Measurements from ENCODE around the gene BCL11A. TPM values are rescaled to one million over a fixed set of nuclear protein-coding genes. Genes with fewer than 3 reads are reported as not detected.

BCL11A gene
- total RNA-seq, 4 donors from 2014 or later: 0.22 TPM; not detected in 3

GRCh38 chr2:60485550-60485949 is 67.9 kb downstream of the BCL11A start:
- 77% methylated on average over 5 of the region's 5 CpGs for WGBS, 2 donors
- TF ChIP-seq EP300 (IDR thresholded peaks at IDR 0.05) (no peak), POLR2A (IDR thresholded peaks at IDR 0.05) (no peak), CTCF (IDR thresholded peaks at IDR 0.05) (no peak)

GRCh38 chr2:60485055-60485454 is 68.4 kb downstream of the BCL11A start:
- no peak for DNase-seq (ENCODE audit: low spot score in 2 of 2)
- no peaks in the 10 kb centered on the region for H3K36me3 ChIP-seq
- no peaks in the 10 kb centered on the region for H3K27me3 ChIP-seq
- no peaks in the 10 kb centered on the region for H3K9me3 ChIP-seq
- no peak overlapping the region for H3K27ac ChIP-seq
- no peaks in the 10 kb centered on the region for H3K4me1 ChIP-seq
- 83 to 88% methylated on average over 4 of the region's 4 CpGs for WGBS, 2 donors
- H3K4me3 ChIP-seq: no peak overlapping the region
- TF ChIP-seq CTCF (IDR thresholded peaks at IDR 0.05): no peak
- no peak for TF ChIP-seq EP300 (IDR thresholded peaks at IDR 0.05)
- TF ChIP-seq POLR2A (IDR thresholded peaks at IDR 0.05): no peak

More at GRCh38 chr2:60485550-60485949, 67.9 kb downstream of the BCL11A start:
- Histone ChIP-seq H3K9me3 (no peaks in the 10 kb centered on the region), H3K4me1 (no peaks in the 10 kb centered on the region), H3K4me3 (no peak overlapping the region), H3K27me3 (no peaks in the 10 kb centered on the region), H3K27ac (no peak overlapping the region), H3K36me3 (no peaks in the 10 kb centered on the region)
- no peak for DNase-seq (ENCODE audit: low spot score in 2 of 2)

DNA sequence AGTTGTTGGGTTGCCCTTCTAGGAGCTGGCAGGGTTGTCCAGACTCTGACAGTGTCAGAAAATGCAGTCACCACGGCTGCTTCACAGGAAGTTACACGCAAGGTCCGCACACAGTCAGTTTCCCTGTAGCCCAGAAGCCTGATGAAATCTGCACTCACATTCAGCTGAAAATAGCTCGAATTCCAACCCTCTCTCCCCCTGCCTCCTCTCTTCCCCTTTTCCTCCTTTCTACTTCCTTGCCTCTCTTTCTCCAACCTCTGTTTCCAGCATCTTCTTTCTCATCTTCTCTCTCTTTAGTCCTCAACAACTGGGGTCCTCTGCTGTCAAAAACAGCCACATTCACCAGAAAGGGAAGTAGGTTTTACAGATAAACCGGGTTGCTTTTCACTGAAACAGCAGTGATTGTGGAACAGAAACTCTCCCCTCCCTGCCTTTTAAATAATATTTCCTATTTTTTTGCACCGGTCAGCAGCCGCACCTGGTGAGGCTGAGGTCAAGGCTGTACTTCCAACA is 69.3 kb downstream of the BCL11A start:
- H3K27me3 ChIP-seq: no peaks in the 10 kb centered on the region
- no peak for TF ChIP-seq POLR2A (IDR thresholded peaks at IDR 0.05)
- TF ChIP-seq EP300 (IDR thresholded peaks at IDR 0.05): no peak
- no peak for TF ChIP-seq CTCF (IDR thresholded peaks at IDR 0.05)
- 36% methylated on average over 7 of the region's 7 CpGs for WGBS, 2 donors
- no peak for DNase-seq (ENCODE audit: low spot score in 2 of 2)
- H3K36me3 ChIP-seq: no peaks in the 10 kb centered on the region
- no peak overlapping the region for H3K27ac ChIP-seq
- H3K4me3 ChIP-seq: no peak overlapping the region
- no peaks in the 10 kb centered on the region for H3K4me1 ChIP-seq
- no peaks in the 10 kb centered on the region for H3K9me3 ChIP-seq

DNA sequence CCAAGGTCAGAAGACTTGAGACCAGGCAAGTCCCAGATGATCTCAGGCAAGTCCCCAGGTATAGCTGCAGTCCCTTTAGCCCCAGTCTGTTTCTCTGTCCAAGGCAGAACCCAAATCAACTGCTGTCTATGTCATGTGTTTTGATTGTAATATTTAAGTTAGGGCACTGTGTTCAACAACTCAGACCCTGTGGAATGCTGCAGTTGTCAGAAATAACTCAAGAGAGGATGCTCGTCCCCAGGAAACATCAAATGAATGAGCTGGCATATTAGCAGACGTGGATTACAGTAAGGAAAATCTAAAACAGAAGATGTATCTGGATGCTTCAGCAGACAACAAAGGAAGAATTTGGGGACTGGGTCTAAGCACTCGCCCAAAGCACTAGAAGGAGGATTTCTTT is 70.1 kb downstream of the BCL11A start:
- Histone ChIP-seq H3K4me1 (no peaks in the 10 kb centered on the region), H3K27ac (no peak overlapping the region), H3K4me3 (no peak overlapping the region), H3K36me3 (no peaks in the 10 kb centered on the region), H3K27me3 (no peaks in the 10 kb centered on the region), H3K9me3 (no peaks in the 10 kb centered on the region)
- DNase-seq (ENCODE audit: low spot score in 2 of 2): no peak
- TF ChIP-seq POLR2A (IDR thresholded peaks at IDR 0.05) (no peak), CTCF (IDR thresholded peaks at IDR 0.05) (no peak), EP300 (IDR thresholded peaks at IDR 0.05) (no peak)
- 60 to 63% methylated on average over 3 of the region's 3 CpGs for WGBS, 2 donors

- 56 to 75% methylated on average over 6 of the region's 6 CpGs for WGBS, 2 donors
- H3K9me3 ChIP-seq: no peaks in the 10 kb centered on the region
Observed at GRCh38 chr2:60482222-60482621, 71.2 kb downstream of the BCL11A start.

More at GRCh38 chr2:60482222-60482621, 71.2 kb downstream of the BCL11A start:
- no peak overlapping the region for H3K27ac ChIP-seq
- no peaks in the 10 kb centered on the region for H3K27me3 ChIP-seq
- H3K36me3 ChIP-seq: no peaks in the 10 kb centered on the region
- no peak overlapping the region for H3K4me3 ChIP-seq
- TF ChIP-seq POLR2A (IDR thresholded peaks at IDR 0.05) (no peak), EP300 (IDR thresholded peaks at IDR 0.05) (no peak), CTCF (IDR thresholded peaks at IDR 0.05) (no peak)
- no peaks in the 10 kb centered on the region for H3K4me1 ChIP-seq
- DNase-seq (ENCODE audit: low spot score in 2 of 2): no peak
